SIG-M5 treated with dmso at 0.1 percent for 504 hours (cell line): ENCODE measurements around the gene USH1G.
"Not testable (repeated sequence)": the region's sequence is repeated elsewhere in the genome, so short reads cannot be mapped to it uniquely, and the experiment has no call there.

Source experiments
- DNase-seq: peaks from one replicate; lab custom pipeline; 2025; ENCODE audit not compliant: unreplicated experiment; lab: John Stamatoyannopoulos, UW

Gene USH1G

DNA sequence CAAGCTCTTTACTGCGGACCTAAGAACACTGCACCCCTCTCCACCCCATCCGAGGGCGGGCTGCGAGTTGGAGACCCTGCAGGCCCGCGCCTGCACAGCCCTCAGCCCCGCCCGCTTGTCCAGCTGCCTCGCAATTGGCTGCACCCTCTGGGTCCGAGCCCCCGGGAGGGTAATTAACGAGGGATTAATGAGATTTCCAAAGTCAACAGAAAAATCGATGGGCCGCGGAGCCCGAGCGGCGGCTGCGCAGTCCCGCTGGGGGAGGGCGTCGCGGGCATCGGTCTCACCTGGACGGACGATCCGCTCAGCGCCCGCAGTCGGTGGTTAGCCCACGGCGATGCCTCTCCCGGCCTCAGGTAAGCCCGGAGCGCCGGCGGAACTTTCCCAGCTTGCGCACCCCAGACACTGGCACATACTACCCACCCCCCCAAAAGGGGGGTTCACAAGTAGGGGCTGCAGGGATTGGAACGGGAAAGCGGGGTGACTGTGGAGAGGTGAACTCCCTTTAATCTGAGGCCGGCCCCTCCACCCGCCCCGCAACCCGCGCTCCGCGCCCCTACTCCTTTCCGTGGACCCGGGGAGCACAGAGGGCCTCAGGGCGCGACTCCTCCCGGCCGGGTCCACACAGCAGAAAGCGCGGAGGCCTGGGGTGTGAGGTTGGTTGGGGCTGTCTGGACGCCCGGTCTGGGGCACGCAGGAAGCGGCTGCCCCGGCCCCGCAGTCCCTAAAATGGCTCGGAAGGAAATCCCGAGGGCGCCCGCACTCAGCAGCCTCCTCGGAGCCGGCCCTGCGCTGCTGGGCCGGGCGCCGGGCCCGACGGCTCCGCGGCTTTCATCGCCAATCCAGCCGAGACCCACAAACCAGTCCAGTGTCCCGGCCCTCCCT is 12.8 kb upstream of the USH1G start, which contains the start of gene OTOP3:
TSS of gene OTOP3 (plus strand) at position 314 of the 885 bp plus-strand sequence. CDS start at position 338, 24 bp downstream.
- DNase-seq: no peak

DNA sequence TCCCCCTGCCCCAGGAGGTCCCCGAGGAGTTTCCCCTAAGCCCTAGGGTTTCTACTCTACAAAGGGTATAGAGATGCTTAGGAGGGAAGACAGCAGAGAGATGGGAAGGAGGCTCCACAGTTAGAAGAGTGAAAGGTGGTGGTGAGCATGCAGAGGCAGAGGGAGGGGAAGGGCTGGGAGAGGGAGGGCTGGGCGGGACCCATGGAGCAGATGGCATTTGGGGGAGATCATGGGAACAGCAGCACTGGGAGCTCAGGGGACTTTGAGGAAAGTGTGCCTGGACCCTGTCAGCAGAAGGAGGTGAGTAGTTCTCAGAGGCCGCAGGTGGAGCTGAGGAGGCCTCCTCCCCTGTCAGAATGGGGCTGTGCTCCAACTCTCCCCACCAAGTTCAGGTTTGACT is 12.0 kb upstream of the USH1G start:
- DNase-seq: no peak

DNA sequence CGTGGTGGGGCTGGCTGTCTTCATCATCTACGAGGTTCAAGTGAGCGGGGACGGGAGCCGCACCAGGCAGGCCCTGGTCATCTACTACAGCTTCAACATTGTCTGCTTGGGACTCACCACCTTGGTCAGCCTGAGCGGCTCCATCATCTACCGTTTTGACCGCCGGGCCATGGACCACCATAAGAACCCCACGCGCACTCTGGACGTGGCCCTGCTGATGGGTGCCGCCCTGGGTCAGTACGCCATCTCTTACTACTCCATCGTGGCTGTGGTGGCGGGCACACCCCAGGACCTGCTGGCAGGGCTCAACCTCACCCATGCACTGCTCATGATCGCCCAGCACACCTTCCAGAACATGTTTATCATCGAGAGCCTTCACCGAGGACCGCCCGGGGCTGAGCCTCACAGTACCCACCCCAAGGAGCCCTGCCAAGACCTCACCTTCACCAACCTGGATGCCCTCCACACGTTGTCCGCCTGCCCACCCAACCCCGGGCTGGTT is 7.5 kb upstream of the USH1G start:
- no peak for DNase-seq

DNA sequence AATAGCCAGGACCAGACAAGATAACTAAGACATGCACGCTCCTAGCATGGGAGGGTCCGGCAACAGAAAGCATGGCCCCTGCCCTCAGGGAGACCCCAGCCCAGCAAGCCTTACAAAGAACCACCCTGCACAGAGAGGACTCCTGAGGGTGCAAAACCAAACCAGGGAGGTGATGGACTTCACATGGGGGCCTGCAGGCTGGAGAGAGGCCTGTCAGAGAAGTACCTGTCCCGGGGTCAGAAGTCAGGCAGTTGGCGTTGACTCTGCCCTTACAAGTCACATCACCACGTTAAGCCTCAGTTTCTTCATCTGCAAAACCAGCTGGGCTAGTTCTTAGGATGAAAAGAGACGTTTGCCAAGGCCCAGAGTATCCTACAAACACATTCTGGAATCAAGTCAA is 5.7 kb upstream of the USH1G start:
- no peak for DNase-seq

DNA sequence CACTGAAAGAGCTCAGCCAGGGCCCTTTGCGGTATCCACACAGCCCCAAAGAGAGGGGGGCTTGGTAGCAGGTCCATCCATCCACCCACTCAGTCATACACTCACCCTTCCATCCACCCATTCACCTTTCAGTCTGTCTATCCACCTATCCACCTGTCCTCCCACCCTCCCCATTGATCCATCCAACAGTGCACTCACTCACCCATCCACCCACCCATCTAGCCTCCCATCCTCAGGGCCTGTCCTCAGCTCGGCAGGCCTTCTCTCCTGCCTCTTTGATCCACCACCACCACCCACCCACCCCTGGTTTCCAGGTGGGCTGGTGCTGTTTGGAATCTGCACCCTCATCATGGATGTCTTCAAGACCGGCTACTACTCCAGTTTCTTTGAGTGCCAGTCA is 2.2 kb upstream of the USH1G start:
- DNase-seq: no peak

DNA sequence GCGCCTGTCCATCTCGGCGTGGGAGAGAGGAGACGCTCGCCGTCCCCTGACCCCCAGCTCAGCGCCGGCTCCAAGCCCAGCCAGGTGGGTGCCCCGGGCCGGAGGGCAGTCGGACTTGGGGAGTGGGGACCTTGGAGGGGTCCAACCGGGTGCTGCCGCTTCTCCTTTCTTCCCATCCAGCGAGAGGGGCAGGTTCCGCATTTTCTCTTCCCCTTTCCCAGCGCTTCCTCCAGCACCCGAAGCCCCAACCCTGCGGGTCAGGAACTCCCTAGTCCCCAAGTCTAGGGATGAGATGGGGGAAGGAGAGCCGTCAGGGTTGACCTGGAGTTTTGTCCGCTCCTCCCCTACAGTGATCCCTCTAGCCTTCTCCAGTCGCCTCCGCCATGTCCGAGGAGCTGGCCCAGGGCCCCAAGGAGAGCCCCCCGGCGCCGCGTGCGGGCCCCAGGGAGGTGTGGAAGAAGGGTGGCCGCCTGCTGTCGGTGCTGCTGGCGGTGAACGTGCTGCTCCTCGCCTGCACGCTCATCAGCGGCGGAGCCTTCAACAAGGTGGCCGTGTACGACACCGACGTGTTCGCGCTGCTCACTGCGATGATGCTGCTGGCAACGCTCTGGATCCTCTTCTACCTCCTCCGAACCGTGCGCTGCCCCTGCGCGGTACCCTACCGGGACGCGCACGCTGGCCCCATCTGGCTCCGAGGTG is 1.3 kb upstream of the USH1G start, which contains the start of gene OTOP2:
TSS of gene OTOP2 (plus strand) at position 24 of the 699 bp plus-strand sequence. CDS start at position 384, 360 bp downstream.
- DNase-seq: peak; percentile 60

DNA sequence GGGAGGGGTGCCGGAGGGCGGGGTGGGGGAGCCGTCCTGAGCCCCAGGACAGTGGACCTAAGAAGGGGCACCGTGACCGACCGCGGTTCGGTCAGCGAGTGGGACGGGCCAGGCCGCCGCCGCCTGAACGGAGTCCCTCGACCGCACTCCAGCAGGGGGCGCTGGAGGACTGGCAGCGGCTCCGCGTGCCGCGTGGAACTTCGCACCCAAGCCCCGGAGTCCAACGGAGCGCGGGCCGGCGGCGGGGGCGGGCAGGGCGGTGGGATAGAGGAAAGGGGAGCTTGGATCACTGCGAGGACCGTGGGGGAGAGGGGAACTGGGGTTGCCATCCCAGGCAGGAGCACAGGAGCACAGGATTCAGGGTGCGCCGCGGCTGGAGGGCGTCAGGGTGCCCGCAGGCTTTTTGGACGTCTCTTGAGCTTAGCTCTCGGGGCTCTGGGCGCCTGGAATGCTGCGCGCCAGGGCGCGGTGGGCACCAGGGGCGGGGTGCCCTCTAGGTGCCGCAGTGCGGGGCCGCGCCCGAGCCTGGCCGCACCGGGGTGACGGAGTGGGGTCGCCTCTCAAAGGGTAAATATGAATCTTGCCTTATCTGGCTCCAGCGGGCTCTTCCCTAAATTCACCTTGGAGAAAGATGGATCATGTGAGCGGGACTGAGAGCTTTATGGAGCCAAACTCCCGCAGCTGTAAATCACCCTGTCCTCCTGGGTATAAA is 639 bp upstream of the USH1G start:
- DNase-seq: no peak

DNA sequence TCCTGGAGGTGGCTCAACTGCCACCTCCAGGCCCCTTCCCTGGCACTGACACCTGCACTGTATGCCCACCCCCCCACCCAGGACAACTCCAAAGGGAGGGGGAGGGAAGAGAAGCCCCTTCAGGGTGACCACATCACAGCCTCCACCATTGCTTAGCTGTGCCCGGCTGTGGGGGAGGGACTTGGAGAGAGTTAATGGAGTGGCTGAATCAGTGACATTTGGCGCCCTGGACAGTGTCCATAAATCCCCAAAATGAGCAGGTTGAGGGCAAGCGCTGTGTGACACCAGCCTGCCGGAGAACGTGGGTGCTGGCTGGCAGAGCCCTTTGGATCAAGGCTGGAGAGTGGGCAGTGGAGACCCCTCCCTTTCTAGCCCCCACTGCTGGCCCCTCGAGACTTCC is 883 bp downstream of the USH1G start:
- no peak for DNase-seq

DNA sequence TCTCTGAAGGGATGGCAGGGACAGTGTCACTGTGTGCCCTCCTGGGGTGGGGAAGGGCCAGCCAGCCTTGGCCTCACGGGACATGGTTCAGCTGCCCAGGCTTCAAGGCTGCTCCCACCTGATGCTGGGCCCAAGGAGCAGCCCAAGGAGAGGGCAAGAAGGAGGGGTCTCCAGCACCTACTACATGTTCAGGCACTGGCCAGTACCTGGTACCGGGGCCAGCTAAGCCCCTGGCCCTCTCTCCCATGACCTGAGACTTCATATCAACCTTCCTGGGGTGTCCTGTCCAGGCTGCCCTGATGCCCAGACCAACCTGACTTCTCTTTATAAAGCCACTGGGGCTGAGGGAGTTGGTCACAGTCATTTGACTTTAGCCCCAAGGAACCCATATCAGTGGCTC is 1.3 kb downstream of the USH1G start:
- DNase-seq: no peak

DNA sequence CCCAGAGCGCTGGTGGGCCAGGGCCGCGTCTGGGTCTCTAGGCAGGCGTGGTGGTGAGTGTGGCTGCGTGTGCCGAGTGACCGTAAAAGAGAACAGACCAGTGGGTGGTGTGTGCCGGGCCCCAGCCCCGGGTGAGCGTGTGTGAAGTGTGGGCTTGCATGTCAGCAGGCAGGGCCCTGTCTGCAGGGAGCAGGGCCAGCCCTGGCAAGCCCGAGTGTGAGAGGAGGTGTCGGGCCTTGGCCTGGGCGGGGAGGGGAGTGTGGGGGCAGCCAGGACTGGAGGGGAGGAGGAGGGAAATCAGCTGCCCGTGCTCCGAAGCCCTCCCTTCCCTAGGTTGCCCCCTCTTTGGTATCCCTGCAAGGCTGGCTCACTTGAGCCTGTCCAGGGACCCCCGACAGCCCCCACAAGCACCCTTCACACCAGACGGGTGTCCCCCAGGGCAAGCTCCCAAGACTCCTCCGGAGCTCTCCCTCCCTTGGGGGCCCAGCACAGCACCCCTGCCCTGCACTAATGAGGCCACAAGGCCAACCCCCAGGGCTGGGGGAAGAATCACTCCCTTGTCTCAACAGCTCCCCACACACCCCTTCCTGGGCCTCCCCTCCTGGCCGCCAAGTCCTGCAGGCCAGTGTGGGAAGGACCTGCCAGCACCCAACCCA is 1.9 kb downstream of the USH1G start:
- no peak for DNase-seq

DNA sequence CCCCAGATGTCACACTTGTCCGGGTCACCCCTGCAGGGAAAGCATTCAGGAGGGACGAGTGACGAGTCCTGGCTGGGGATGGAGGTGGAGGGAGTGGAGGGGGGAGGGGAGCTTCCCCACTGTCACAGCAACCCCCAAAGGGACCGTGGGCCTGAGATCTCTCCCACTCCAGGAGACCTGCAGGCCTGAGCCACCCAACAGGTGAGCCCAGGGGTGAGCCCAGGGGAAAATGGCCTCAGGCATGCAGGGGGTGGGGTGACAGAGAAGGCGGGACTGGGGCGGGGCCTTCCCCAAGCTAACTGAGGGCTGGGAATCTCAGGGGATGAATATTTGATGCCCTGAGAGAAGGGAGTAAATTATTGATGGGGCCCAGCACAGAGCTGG is 2.4 kb downstream of the USH1G start:
- DNase-seq: no peak

DNA sequence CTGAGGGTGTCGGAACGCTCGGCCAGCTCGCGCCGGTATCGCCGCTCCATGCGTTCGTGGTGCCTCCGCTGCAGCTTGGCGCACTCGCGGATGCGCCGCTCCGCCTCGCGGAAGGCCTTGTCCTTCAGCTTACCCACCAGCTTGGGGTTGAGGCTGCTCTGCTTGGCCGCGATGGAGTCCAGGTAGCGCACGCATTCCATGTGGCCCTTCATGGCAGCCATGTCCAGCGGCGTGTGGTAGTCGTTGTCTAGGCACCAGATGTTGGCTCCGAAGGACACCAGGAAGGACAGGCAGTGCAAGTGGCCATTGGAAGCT is 2.8 kb downstream of the USH1G start:
- no peak for DNase-seq

DNA sequence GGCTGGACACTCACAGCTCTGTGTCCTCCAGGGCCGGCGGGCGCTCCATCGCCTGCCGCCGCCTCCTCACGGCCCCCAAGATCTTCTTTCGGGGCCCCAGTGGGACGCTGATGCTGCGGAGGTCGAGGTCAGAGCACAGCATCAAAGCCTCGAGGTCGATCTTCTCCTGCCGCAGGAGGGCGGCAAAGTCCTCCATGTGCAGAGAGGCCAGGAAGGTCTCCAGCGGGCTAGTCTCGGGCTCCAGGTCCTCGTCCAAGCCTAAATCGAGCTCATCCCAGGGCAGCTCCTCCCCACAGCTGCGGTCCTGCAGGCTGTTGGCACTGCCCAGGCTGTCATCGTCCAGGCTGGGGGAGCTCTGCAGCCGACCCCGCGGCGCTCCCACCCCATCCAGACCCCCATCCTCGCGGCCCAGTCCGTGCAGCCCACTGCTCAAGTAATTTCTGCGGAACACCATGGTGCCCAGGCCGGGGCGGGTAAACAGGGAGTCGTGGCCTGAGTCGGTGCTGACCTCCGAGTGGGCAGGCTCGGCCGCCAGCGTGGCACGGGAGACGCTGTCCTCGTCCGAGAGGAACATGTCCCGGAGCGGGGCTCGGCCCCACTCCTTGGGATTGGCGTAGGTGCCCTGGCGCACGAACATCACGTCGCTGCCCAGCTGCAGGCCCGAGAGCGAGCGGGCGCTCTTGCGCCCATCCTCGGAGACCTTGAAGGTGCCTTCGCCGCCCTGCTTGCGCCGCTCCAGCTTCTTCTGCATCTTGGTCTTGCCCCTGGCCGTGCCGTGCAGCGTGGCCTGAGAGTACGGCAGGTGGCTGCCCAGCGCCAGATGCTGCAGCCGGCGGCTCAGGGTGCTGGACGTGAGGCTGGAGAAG is 3.4 kb downstream of the USH1G start:
- DNase-seq: no peak

DNA sequence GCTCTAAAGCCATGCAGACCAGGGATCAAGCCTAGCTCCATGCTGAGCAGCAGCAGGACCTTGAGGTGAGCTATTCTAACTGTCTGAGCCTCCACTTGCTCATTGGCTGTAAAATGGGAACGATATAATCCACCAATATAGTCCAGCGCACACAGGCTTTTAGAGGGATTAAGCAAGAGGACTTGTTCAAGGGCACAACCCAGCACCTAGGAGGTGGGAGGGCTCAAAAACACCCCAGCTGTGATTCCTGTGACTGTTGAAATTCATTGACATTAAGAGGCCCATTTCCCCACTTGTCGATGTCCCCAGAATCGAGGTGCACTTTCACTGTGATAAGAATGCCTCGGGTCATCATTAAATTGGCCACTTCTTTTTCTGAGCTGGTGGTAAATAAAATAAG is 4.1 kb downstream of the USH1G start:
- DNase-seq: peak; percentile 38

DNA sequence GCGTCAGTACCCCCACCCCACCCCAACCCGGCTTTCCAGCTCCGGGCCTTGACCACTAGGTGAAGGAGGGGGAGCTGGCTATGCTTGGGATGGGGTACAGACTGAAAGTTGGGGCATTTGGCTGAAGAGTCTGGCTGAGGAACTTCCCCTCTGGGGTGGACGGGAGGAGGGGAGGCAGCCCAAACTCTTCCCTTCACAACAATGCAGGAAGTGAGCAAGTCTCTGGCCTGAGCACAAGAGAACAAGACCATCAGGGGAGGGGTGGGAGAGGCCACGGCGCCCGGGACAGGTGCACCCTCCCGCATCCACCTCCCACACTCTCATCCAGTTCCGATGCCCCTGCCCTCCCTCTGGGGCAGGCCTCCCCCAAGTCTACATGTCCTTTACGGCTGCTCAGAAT is 5.6 kb downstream of the USH1G start:
- peak; percentile 21 for DNase-seq

DNA sequence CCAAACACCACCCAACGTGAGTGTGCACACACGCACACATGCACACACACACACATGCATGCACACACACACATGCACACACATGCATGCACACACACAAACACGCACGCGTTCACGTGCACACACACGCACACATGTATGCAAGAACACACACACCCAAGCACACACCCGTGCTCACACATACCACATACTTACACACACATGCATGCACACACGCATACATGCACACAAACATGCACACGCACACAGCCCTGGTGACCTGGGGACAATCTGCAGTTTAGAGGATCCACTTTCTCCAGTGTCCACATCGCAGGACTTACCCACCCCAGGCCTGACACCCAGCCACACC is 6.2 kb downstream of the USH1G start:
- DNase-seq: no peak

DNA sequence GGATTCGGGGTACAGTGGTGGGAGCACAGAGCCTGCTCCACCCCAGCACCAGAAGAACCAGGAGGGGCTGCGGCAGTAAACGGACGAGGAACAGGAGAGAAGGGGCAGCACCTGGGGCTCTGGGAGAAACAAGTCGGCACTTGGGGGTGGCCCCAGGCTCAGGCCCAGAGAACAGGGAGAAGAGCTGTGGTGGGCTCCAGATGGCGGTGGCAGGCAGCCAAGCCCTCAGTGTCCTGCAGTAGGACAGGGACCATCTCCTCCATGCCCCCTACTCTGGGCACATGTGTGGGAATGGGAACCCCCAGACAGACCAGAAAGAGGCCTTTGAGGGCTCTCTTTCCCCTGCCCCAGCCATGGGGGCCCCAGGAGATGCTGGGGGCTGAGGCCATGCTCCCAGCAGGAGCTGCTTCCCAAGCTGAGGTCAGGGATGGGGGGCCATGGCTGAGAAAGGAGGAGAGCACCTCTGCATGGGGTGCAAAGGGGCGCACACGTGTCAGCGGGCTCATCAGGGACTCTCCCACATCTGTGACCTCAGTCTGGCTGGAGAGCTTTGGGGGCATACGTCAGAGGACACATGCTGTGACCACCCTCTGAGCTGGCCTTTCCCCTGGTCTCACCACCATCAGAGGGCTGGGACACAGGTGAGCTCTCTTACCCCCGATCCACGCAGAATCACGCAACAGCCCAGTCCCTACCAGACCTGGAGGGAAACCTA is 6.8 kb downstream of the USH1G start:
- DNase-seq: no peak

DNA sequence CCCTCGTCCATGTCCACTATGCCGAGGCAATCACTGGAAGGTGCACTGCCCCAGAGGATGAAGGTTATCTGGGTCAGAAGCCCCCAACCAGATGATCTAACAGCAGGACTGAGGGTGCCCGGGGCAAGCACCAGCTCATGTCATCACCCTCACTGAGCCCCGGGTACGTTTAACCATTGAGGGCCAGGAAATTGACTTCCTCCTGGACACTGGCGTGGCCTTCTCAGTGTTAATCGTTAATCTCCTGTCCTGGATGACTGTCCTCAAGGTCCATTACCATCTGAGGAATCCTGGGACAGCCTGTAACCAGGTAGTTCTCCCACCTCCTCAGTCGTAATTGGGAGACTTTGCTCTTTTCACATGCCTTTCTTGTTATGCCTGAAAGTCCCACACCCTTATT is 11.6 kb downstream of the USH1G start:
- DNase-seq: not testable (repeated sequence)

DNA sequence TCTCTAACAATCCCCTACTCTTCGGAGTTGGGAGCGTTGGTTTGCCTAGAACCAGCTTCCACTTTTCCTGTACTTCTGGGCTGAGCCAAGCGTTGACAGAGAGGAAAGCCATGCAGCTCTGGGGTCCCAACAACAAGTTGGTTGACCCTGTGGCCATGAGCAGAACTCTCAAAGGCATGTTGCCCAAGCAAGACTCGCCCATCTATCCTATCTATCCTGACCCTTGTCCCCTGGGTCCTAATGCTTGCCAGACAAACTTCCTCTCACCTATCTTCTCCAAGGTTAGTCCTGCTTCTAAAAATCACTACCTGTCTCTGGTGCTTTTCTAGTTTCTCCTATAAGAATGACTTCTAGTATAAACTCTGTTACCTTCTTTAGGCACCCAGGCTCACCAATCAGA is 14.0 kb downstream of the USH1G start:
- not testable (repeated sequence) for DNase-seq

DNA sequence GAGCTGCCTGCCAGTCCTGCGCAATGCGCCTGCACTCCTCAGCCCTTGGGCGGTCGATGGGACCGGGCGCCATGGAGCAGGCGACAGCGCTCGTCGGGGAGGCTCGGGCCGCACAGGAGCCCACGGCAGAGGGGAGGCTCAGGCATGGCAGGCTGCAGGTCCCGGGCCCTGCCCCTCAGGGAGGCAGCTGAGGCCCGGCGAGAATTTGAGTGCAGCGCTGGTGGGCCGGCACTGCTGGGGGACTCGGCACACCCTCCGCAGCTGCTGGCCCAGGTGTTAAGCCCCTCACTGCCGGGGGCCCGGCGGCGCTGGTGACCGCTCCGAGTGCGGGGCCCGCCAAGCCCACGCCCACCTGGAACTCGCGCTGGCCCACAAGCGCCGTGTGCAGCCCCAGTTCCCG is 16.0 kb downstream of the USH1G start:
- DNase-seq: no peak
